Tibial nerve (tissue), 4 donors: ENCODE results near the gene SYVN1. TPM values are rescaled to one million over a fixed set of nuclear protein-coding genes. Genes with fewer than 3 reads are reported as not detected.
A peak's percentile ranks its signal among the peaks of the same experiment; 100 is the strongest.

Experiments used
- DNase-seq, 2 donors: peaks; one replicate each; pipeline ENCODE4 v3.0.0-alpha.2; 2019; ENCODE audit warnings: low spot score in 2 of 2
- H3K27ac ChIP-seq, 4 donors: fragments of 200-600 bp; sonication (generic) in 3 of 4; one replicate each; pipeline ENCODE4 v1.5.1; 2017 to 2019; ENCODE audit warnings: mild to moderate bottlenecking in 1 of 4
- H3K27me3 ChIP-seq, 2 donors: fragments of 200-600 bp; sonication (generic) in 1 of 2; one replicate each; pipeline versions ENCODE4 v1.5.1 to v1.6.0; 2017 to 2019
- H3K36me3 ChIP-seq, 3 donors: fragments of 200-600 bp; sonication (generic); one replicate each; pipeline ENCODE4 v1.5.1; 2018 to 2019
- H3K4me1 ChIP-seq, 4 donors: fragments of 200-600 bp; sonication (generic) in 3 of 4; one replicate each; pipeline ENCODE4 v1.5.1; 2017 to 2019
- H3K4me3 ChIP-seq, 4 donors: fragments of 200-600 bp; sonication (generic) in 3 of 4; one replicate each; pipeline ENCODE4 v1.5.1; 2017 to 2019; ENCODE audit warnings: mild to moderate bottlenecking in 1 of 4, moderate library complexity in 1 of 4
- H3K9me3 ChIP-seq, 4 donors: fragments of 200-600 bp; sonication (generic) in 3 of 4; one replicate each; pipeline ENCODE4 v1.5.1; 2017 to 2019
- CTCF ChIP-seq, 5 experiments: fragments of 200-600 bp in 3 of 5; fragments of 450-650 bp in 2 of 5; sonication (generic) in 3 of 5; IDR thresholded peaks; one replicate each; pipeline ENCODE4 v1.5.1; 2016 to 2019; ENCODE audit warnings: antibody characterized with exemption in 5 of 5, mild to moderate bottlenecking in 3 of 5, moderate library complexity in 2 of 5
- EP300 ChIP-seq, 2 donors: sonication (generic); formaldehyde crosslinking; IDR thresholded peaks; one replicate each; pipeline ENCODE4 v1.6.1; 2017; ENCODE audit warnings: antibody characterized with exemption in 2 of 2, mild to moderate bottlenecking in 1 of 2
- POLR2A ChIP-seq, 2 donors: fragments of 450-650 bp; IDR thresholded peaks; one replicate each; pipeline ENCODE4 v1.6.1; 2017; ENCODE audit warnings: antibody characterized with exemption in 2 of 2, mild to moderate bottlenecking in 2 of 2, moderate library complexity in 2 of 2
- WGBS, 2 donors: methylation state at CpG; one replicate each; pipeline ENCODE4 v1.1.5; 2018; 5-methylcytosine and 5-hydroxymethylcytosine counted together
- total RNA-seq, 4 donors: library from RNA; depleted of rRNA; stranded (reverse); fragments of >200 nt; gene quantifications; one replicate each; pipeline ENCODE4 v1.1.0, GENCODE V29; 2016

The SYVN1 gene
- total RNA-seq, 4 donors from 2014 or later, result 31.6 to 72.6 (median 58.3) TPM

GRCh38 chr11:65086809-65087208 lies 47.5 kb downstream of the SYVN1 start:
- Histone ChIP-seq H3K4me1 (peaks cover 0 to 26% (median 19%) of the 10 kb centered on the region in 4 donors), H3K27me3 (no peaks in the 10 kb centered on the region), H3K27ac (no peak overlapping the region), H3K36me3 (peaks cover 0 to 51% (median 5%) of the 10 kb centered on the region in 3 donors), H3K9me3 (no peaks in the 10 kb centered on the region), H3K4me3 (no peak overlapping the region)
- no peak for DNase-seq
- WGBS, 2 donors, result 88 to 92% methylated on average over 9 of the region's 9 CpGs
- TF ChIP-seq CTCF (IDR thresholded peaks at IDR 0.05), result no peak
- TF ChIP-seq EP300 (IDR thresholded peaks at IDR 0.05), result no peak
- TF ChIP-seq POLR2A (IDR thresholded peaks at IDR 0.05), result no peak

GRCh38 chr11:65085446-65085845 lies 48.9 kb downstream of the SYVN1 start:
- 89 to 91% methylated on average over 4 of the region's 4 CpGs for WGBS, 2 donors
- H3K27ac ChIP-seq, result no peak overlapping the region
- TF ChIP-seq EP300 (IDR thresholded peaks at IDR 0.05), result no peak
- TF ChIP-seq CTCF (IDR thresholded peaks at IDR 0.05), result no peak
- TF ChIP-seq POLR2A (IDR thresholded peaks at IDR 0.05), result no peak
- no peaks in the 10 kb centered on the region for H3K9me3 ChIP-seq
- H3K4me3 ChIP-seq, result no peak overlapping the region
- H3K4me1 ChIP-seq, result peaks cover 0 to 26% (median 19%) of the 10 kb centered on the region in 4 donors
- peaks cover 0 to 51% (median 5%) of the 10 kb centered on the region in 3 donors for H3K36me3 ChIP-seq
- DNase-seq, result no peak
- H3K27me3 ChIP-seq, result no peaks in the 10 kb centered on the region

- H3K27me3 ChIP-seq, result no peaks in the 10 kb centered on the region
- H3K36me3 ChIP-seq, result peaks cover 0 to 48% (median 5%) of the 10 kb centered on the region in 3 donors
- H3K4me3 ChIP-seq, result peak overlapping the region; percentile 65 to 89 (median 86)
- TF ChIP-seq CTCF (IDR thresholded peaks at IDR 0.05) (no peak), EP300 (IDR thresholded peaks at IDR 0.05) (no peak), POLR2A (IDR thresholded peaks at IDR 0.05) (no peak)
- H3K9me3 ChIP-seq, result no peaks in the 10 kb centered on the region
- peaks cover 0 to 26% (median 19%) of the 10 kb centered on the region in 4 donors for H3K4me1 ChIP-seq
- DNase-seq, result no peak
- H3K27ac ChIP-seq, result peak overlapping the region; percentile 88 to 98 (median 97)
- WGBS, 2 donors, result 47 to 58% methylated on average over 17 to 23 of the region's 23 CpGs
Observed at GRCh38 chr11:65084598-65085375, 49.5 kb downstream of the SYVN1 start.

GRCh38 chr11:65083834-65084597 lies 50.3 kb downstream of the SYVN1 start, which contains the start of the genes CDCA5 and ZFPL1:
CDCA5 (minus strand) TSS chr11:65084040; CDS start chr11:65083978, 62 bp downstream.
ZFPL1 (plus strand) TSS chr11:65084222; CDS start chr11:65084699, 477 bp downstream.
- H3K9me3 ChIP-seq, result no peaks in the 10 kb centered on the region
- H3K27me3 ChIP-seq, result no peaks in the 10 kb centered on the region
- peaks cover 0 to 26% (median 19%) of the 10 kb centered on the region in 4 donors for H3K4me1 ChIP-seq
- TF ChIP-seq EP300 (IDR thresholded peaks at IDR 0.05) (peak; percentile 98), CTCF (IDR thresholded peaks at IDR 0.05) (peak in 1 of 5 experiments; percentile 61), POLR2A (IDR thresholded peaks at IDR 0.05) (peak in 1 of 2 donors; percentile 59)
- peak within 1 kb of the TSS; percentile 65 to 89 (median 86) for H3K4me3 ChIP-seq
- peak; percentile 92 to 94 for DNase-seq
- H3K27ac ChIP-seq, result peak within 1 kb of the TSS; percentile 88 to 98 (median 97)
- 0 to 1% methylated on average over 47 to 66 of the region's 79 CpGs for WGBS, 2 donors
- peaks cover 0 to 40% (median 5%) of the 10 kb centered on the region in 3 donors for H3K36me3 ChIP-seq
